Left lung (tissue), 10 donors: Measurements from ENCODE around the gene UBL4A. TPM values are rescaled to one million over a fixed set of nuclear protein-coding genes. Genes with fewer than 3 reads are reported as not detected.

Experiments used
- ATAC-seq: fragments of 200-7000 bp; cut with Tn5 transposase; one replicate; pipeline ENCODE4 v1.9.1; 2020; ENCODE audit warnings: moderate library complexity
- DNase-seq, 4 donors: peaks; one replicate each; pipeline ENCODE4 v3.0.0-alpha.2; 2013 to 2020
- H3K27ac ChIP-seq, 2 donors: fragments of 200-600 bp; sonication (generic) in 1 of 2; one replicate each; pipeline versions ENCODE4 v1.5.0 to v1.8.0; 2020 to 2021
- H3K27me3 ChIP-seq, 2 donors: fragments of 200-600 bp; sonication (generic) in 1 of 2; one replicate each; pipeline versions ENCODE4 v1.5.0 to v1.8.0; 2020 to 2021
- H3K36me3 ChIP-seq, 2 donors: fragments of 200-600 bp; sonication (generic) in 1 of 2; one replicate each; pipeline versions ENCODE4 v1.5.0 to v1.8.0; 2020 to 2021
- H3K4me1 ChIP-seq, 2 donors: fragments of 200-600 bp; one replicate each; pipeline ENCODE4 v1.8.0; 2021
- H3K4me3 ChIP-seq, 2 donors: fragments of 200-600 bp; sonication (generic) in 1 of 2; one replicate each; pipeline versions ENCODE4 v1.5.0 to v1.8.0; 2020 to 2021; ENCODE audit warnings: mild to moderate bottlenecking in 1 of 2
- H3K9me3 ChIP-seq, 2 donors: fragments of 200-600 bp; sonication (generic) in 1 of 2; one replicate each; pipeline versions ENCODE4 v1.5.0 to v1.8.0; 2020 to 2021
- intact Hi-C, 2 donors: fragments of 100-400 bp; cut with DNase I; formaldehyde crosslinking; loops; one replicate each; pipeline versions ENCODE4 v1.11.2 to v1.14.2; 2022
- polyA plus RNA-seq, 6 donors: library from polyadenylated mRNA; unstranded; fragments of 120-200 nt; gene quantifications; one replicate each; pipeline ENCODE4 v1.2.1, GENCODE V29; 2013; ENCODE audit not compliant: insufficient read length in 6 of 6
- total RNA-seq, 2 donors: library from RNA; stranded (reverse); fragmentation: NEBNext Ultra II Directional; extraction: Animal tissue kit (Norgen Biotek cat#: 25700); gene quantifications; one replicate each; pipeline ENCODE4 v1.2.1, GENCODE V29; 2021
- TF ChIP-seq, protein P1 (sequence below), 2 donors: fragments of 200-600 bp; sonication (generic) in 1 of 2; IDR thresholded peaks; one replicate each; pipeline versions ENCODE4 v1.5.0 to v1.8.0; 2021; ENCODE audit warnings: antibody characterized with exemption in 2 of 2
- donor health status: DM: no; HTN: yes; CAD: no.
- donor health status: DM: no; HTN: no; CAD: no.

The UBL4A gene
- total and polyA plus RNA-seq, 8 donors, result 24.7 to 37.9 (median 29.1) TPM

GRCh38 chrX:154468217-154468616 is 18.2 kb downstream of the UBL4A start:
- TF ChIP-seq, protein P1, sequence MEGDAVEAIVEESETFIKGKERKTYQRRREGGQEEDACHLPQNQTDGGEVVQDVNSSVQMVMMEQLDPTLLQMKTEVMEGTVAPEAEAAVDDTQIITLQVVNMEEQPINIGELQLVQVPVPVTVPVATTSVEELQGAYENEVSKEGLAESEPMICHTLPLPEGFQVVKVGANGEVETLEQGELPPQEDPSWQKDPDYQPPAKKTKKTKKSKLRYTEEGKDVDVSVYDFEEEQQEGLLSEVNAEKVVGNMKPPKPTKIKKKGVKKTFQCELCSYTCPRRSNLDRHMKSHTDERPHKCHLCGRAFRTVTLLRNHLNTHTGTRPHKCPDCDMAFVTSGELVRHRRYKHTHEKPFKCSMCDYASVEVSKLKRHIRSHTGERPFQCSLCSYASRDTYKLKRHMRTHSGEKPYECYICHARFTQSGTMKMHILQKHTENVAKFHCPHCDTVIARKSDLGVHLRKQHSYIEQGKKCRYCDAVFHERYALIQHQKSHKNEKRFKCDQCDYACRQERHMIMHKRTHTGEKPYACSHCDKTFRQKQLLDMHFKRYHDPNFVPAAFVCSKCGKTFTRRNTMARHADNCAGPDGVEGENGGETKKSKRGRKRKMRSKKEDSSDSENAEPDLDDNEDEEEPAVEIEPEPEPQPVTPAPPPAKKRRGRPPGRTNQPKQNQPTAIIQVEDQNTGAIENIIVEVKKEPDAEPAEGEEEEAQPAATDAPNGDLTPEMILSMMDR (IDR thresholded peaks at IDR 0.05), result no peak
- Histone ChIP-seq H3K27me3 (no peaks in the 10 kb centered on the region), H3K9me3 (no peaks in the 10 kb centered on the region), H3K27ac (no peak overlapping the region), H3K4me1 (no peaks in the 10 kb centered on the region), H3K36me3 (peaks cover 0 to 80% of the 10 kb centered on the region in 2 donors), H3K4me3 (no peak overlapping the region)
- ATAC-seq (no peak), DNase-seq (no peak)
- intact Hi-C loops, result no loop called here

GRCh38 chrX:154467556-154467955 is 18.9 kb downstream of the UBL4A start:
- no peak for DNase-seq
- no peaks in the 10 kb centered on the region for H3K27me3 ChIP-seq
- TF ChIP-seq, protein P1 (IDR thresholded peaks at IDR 0.05), result no peak
- peaks cover 0 to 76% of the 10 kb centered on the region in 2 donors for H3K36me3 ChIP-seq
- ATAC-seq, result no peak
- H3K9me3 ChIP-seq, result no peaks in the 10 kb centered on the region
- no peaks in the 10 kb centered on the region for H3K4me1 ChIP-seq
- intact Hi-C loops, result no loop called here
- H3K4me3 ChIP-seq, result no peak overlapping the region
- no peak overlapping the region for H3K27ac ChIP-seq

GRCh38 chrX:154466907-154467306 is 19.5 kb downstream of the UBL4A start:
- intact Hi-C loops, result no loop called here
- no peak for DNase-seq
- H3K27ac ChIP-seq, result no peak overlapping the region
- TF ChIP-seq, protein P1 (IDR thresholded peaks at IDR 0.05), result no peak
- H3K4me1 ChIP-seq, result no peaks in the 10 kb centered on the region
- ATAC-seq, result no peak
- H3K36me3 ChIP-seq, result peaks cover 0 to 79% of the 10 kb centered on the region in 2 donors
- no peaks in the 10 kb centered on the region for H3K9me3 ChIP-seq
- H3K27me3 ChIP-seq, result no peaks in the 10 kb centered on the region
- no peak overlapping the region for H3K4me3 ChIP-seq

- DNase-seq, result no peak
- no peak for ATAC-seq
- Histone ChIP-seq H3K36me3 (peaks cover 0 to 79% of the 10 kb centered on the region in 2 donors), H3K27me3 (no peaks in the 10 kb centered on the region), H3K4me1 (no peaks in the 10 kb centered on the region), H3K9me3 (no peaks in the 10 kb centered on the region), H3K27ac (no peak overlapping the region), H3K4me3 (no peak overlapping the region)
- intact Hi-C loops, result no loop called here
- TF ChIP-seq, protein P1 (IDR thresholded peaks at IDR 0.05), result no peak
These were observed 20.4 kb downstream of the UBL4A start for GRCh38 chrX:154466036-154466435.

- intact Hi-C loops, result no loop called here
These were observed 20.8 kb downstream of the UBL4A start for GRCh38 chrX:154465601-154466000.

More at GRCh38 chrX:154465601-154466000, 20.8 kb downstream of the UBL4A start:
- DNase-seq (no peak), ATAC-seq (no peak)
- Histone ChIP-seq H3K9me3 (no peaks in the 10 kb centered on the region), H3K27me3 (no peaks in the 10 kb centered on the region), H3K4me3 (no peak overlapping the region), H3K4me1 (no peaks in the 10 kb centered on the region), H3K36me3 (peaks cover 0 to 76% of the 10 kb centered on the region in 2 donors), H3K27ac (no peak overlapping the region)
- TF ChIP-seq, protein P1 (IDR thresholded peaks at IDR 0.05), result no peak
